ENCODE measurements around the gene CALN1.

The CALN1 gene

GRCh38 chr7:72404743-72405142, 7.4 kb downstream of the CALN1 start:
- TF ChIP-seq CTCF (IDR thresholded peaks at IDR 0.05; ENCODE audit: low read length): no peak
- no peak for TF ChIP-seq EZH2 (IDR thresholded peaks at IDR 0.05; ENCODE audit: borderline replicate concordance, low read length)
- Histone ChIP-seq H3K27me3 (ENCODE audit: insufficient read depth, low read length) (no peaks in the 10 kb centered on the region), H3K4me2 (ENCODE audit: low read length) (no peak overlapping the region), H3K9me2 (ENCODE audit: low read depth, low read length) (no peaks in the 10 kb centered on the region), H2AFZ (ENCODE audit: low read length) (no peak overlapping the region), H3K79me2 (ENCODE audit: insufficient read depth, low read length) (no peaks in the 10 kb centered on the region), H3K4me3 (ENCODE audit: low read depth, low read length, poor library complexity, severe bottlenecking) (no peak overlapping the region), H3K36me3 (ENCODE audit: insufficient read depth, low read length) (no peaks in the 10 kb centered on the region), H4K20me1 (ENCODE audit: insufficient read depth, low read length) (no peaks in the 10 kb centered on the region), H3K4me1 (ENCODE audit: insufficient read depth, low read length, severe bottlenecking) (no peaks in the 10 kb centered on the region), H3K9ac (ENCODE audit: low read length) (no peak overlapping the region), H3K27ac (ENCODE audit: low read depth, low read length, poor library complexity, severe bottlenecking) (no peak overlapping the region), H3K9me3 (ENCODE audit: low read length) (no peaks in the 10 kb centered on the region), H3F3A (ENCODE audit: insufficient read depth, low read length) (no peaks in the 10 kb centered on the region)

GRCh38 chr7:72403458-72404076, 8.6 kb downstream of the CALN1 start:
- no peak overlapping the region for H3K4me3 ChIP-seq (ENCODE audit: low read depth, low read length, poor library complexity, severe bottlenecking)
- H3F3A ChIP-seq (ENCODE audit: insufficient read depth, low read length): no peaks in the 10 kb centered on the region
- H3K9me3 ChIP-seq (ENCODE audit: low read length): no peaks in the 10 kb centered on the region
- no peak overlapping the region for H3K9ac ChIP-seq (ENCODE audit: low read length)
- no peaks in the 10 kb centered on the region for H3K27me3 ChIP-seq (ENCODE audit: insufficient read depth, low read length)
- no peaks in the 10 kb centered on the region for H3K9me2 ChIP-seq (ENCODE audit: low read depth, low read length)
- H3K79me2 ChIP-seq (ENCODE audit: insufficient read depth, low read length): no peaks in the 10 kb centered on the region
- H3K36me3 ChIP-seq (ENCODE audit: insufficient read depth, low read length): no peaks in the 10 kb centered on the region
- TF ChIP-seq EZH2 (IDR thresholded peaks at IDR 0.05; ENCODE audit: borderline replicate concordance, low read length) (no peak), CTCF (IDR thresholded peaks at IDR 0.05; ENCODE audit: low read length) (no peak)
- H3K4me2 ChIP-seq (ENCODE audit: low read length): no peak overlapping the region
- H2AFZ ChIP-seq (ENCODE audit: low read length): no peak overlapping the region
- H3K27ac ChIP-seq (ENCODE audit: low read depth, low read length, poor library complexity, severe bottlenecking): no peak overlapping the region
- H3K4me1 ChIP-seq (ENCODE audit: insufficient read depth, low read length, severe bottlenecking): no peaks in the 10 kb centered on the region
- H4K20me1 ChIP-seq (ENCODE audit: insufficient read depth, low read length): no peaks in the 10 kb centered on the region

GRCh38 chr7:72394016-72394415, 18.1 kb downstream of the CALN1 start:
- H4K20me1 ChIP-seq (ENCODE audit: insufficient read depth, low read length): no peaks in the 10 kb centered on the region
- H3K36me3 ChIP-seq (ENCODE audit: insufficient read depth, low read length): no peaks in the 10 kb centered on the region
- no peaks in the 10 kb centered on the region for H3K4me1 ChIP-seq (ENCODE audit: insufficient read depth, low read length, severe bottlenecking)
- H3F3A ChIP-seq (ENCODE audit: insufficient read depth, low read length): no peaks in the 10 kb centered on the region
- no peak overlapping the region for H3K4me3 ChIP-seq (ENCODE audit: low read depth, low read length, poor library complexity, severe bottlenecking)
- no peak overlapping the region for H3K9ac ChIP-seq (ENCODE audit: low read length)
- H3K9me3 ChIP-seq (ENCODE audit: low read length): no peaks in the 10 kb centered on the region
- H3K27ac ChIP-seq (ENCODE audit: low read depth, low read length, poor library complexity, severe bottlenecking): no peak overlapping the region
- H3K9me2 ChIP-seq (ENCODE audit: low read depth, low read length): no peaks in the 10 kb centered on the region
- H3K79me2 ChIP-seq (ENCODE audit: insufficient read depth, low read length): no peaks in the 10 kb centered on the region
- no peak for TF ChIP-seq CTCF (IDR thresholded peaks at IDR 0.05; ENCODE audit: low read length)
- no peak for TF ChIP-seq EZH2 (IDR thresholded peaks at IDR 0.05; ENCODE audit: borderline replicate concordance, low read length)
- H3K27me3 ChIP-seq (ENCODE audit: insufficient read depth, low read length): no peaks in the 10 kb centered on the region; the same call in 1 of the 2 replicates
- H2AFZ ChIP-seq (ENCODE audit: low read length): no peak overlapping the region
- no peak overlapping the region for H3K4me2 ChIP-seq (ENCODE audit: low read length)
